Measurements from ENCODE around the gene RNF103. TPM values are rescaled to one million over a fixed set of nuclear protein-coding genes. Genes with fewer than 3 reads are reported as not detected.
"Not testable (repeated sequence)": the region's sequence is repeated elsewhere in the genome, so short reads cannot be mapped to it uniquely, and the experiment has no call there.

Gene RNF103
- total RNA-seq (2014; rRNA removed; shearing (Covaris generic)) = 4.6 and 5.7 TPM in 2 replicates

DNA sequence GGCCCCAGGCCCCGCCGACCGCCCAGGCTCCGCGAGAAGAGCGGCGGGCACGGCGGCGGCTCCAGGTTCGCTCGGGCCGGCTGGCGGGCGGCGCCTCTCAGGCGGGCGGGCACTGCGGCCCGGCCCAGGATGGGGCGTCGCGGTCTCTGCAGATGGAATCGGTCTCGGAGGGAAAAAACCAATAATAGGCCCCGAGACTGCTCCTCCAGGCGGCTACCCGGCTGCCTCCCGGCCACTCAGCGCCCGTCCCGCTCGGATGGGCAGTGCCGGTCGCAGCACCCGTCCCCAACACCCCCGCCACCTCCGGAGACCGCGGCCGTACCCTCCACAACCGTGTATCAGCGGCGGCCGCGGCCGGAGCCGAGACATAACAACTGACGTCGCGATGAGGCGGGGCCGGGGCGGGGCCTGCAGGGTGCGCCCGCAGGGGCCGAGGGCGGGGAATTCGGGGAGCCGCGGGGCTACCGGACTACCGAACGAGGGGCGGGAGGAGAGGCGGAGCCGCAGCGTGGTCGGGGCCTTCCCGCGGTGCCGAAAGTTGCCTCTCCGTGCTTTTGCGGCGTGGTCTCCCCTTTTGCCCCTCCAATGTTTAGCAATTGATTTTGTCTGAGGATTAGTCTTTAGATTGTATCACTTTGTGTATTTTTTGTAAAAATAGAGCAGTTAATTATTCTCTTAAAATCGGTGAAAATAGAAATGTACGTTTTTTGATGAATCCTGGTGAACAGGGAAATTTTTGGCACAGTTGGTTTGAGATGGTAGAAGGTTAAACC, at the start of gene RNF103:
TSS of gene RNF103 (minus strand) at position 372 of the 773 bp plus-strand sequence. CDS start 979 bp downstream, outside the sequence.
- Histone ChIP-seq H3K27me3 (ENCODE audit: control insufficient read depth, insufficient read depth, low read length) (peaks cover 6% of the 10 kb centered on the region; the same call in 1 of the 2 replicates), H3K4me3 (ENCODE audit: insufficient read depth, low read depth, low read length) (peak within 1 kb of the TSS; percentile 71), H3K36me3 (replicated peaks; ENCODE audit: control insufficient read depth, insufficient read depth, low read length) (no peaks in the 10 kb centered on the region)
- peak; percentile 94 for DNase-seq

DNA sequence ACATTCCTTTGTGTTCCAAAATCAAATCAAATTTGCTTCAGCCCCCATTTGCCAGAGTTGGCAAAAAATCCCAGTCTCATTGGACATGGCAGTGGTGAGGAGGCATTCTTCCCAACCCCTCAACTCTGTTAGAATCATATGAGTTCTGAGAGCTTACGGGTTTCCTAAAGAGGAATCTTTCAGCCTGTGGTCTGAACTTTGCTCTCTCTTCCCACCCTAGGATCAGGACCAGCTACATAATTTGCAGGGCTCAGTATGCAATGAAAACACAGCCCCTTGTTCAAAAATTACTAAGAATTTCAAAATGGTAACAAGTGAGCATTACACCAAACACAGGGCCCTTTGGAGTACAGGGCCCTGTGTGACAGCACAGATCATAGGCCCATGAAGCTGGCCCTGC, 49.3 kb upstream of the RNF103 start:
- no peaks in the 10 kb centered on the region for H3K36me3 ChIP-seq (replicated peaks; ENCODE audit: control insufficient read depth, insufficient read depth, low read length)
- H3K4me3 ChIP-seq (ENCODE audit: insufficient read depth, low read depth, low read length) = no peak overlapping the region
- no peaks in the 10 kb centered on the region for H3K27me3 ChIP-seq (ENCODE audit: control insufficient read depth, insufficient read depth, low read length)
- no peak for DNase-seq

GRCh38 chr2:86672027-86672545, 48.4 kb upstream of the RNF103 start:
- Histone ChIP-seq H3K4me3 (ENCODE audit: insufficient read depth, low read depth, low read length) (no peak overlapping the region), H3K27me3 (ENCODE audit: control insufficient read depth, insufficient read depth, low read length) (no peaks in the 10 kb centered on the region), H3K36me3 (replicated peaks; ENCODE audit: control insufficient read depth, insufficient read depth, low read length) (no peaks in the 10 kb centered on the region)
- DNase-seq = no peak

DNA sequence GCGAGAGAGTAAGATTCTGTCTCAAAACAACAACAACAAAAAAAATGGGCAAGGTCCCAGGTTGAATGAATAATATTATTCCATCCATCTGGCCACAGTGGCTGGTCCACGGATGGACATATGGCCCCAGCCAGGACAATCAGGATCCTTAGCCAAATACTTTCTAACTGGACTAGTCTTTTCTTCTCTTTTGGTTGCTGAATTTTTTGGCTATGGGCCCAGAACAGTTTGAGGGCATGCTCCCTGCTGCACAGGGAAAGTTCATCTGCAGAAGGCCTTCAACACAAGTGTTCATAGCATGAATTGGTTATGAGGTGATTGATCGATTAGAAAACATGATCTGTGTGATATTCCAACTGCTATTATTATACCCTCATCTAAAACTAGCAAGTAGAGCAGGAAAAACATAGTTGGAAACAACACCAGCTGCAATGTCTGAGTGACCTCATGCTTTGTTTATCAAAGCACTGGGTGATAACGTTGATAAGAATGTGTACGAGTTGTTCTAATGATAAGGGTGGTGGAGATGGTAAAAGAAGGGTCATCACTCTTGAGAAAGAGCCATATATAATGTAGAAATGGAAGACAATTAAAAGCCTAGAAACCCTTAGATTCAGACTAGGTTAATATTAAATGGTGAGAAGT, 47.8 kb upstream of the RNF103 start:
- no peak for DNase-seq
- Histone ChIP-seq H3K4me3 (ENCODE audit: insufficient read depth, low read depth, low read length) (no peak overlapping the region), H3K36me3 (replicated peaks; ENCODE audit: control insufficient read depth, insufficient read depth, low read length) (no peaks in the 10 kb centered on the region), H3K27me3 (ENCODE audit: control insufficient read depth, insufficient read depth, low read length) (no peaks in the 10 kb centered on the region)

GRCh38 chr2:86669323-86669722, 45.7 kb upstream of the RNF103 start:
- H3K27me3 ChIP-seq (ENCODE audit: control insufficient read depth, insufficient read depth, low read length); H3K36me3 ChIP-seq (replicated peaks; ENCODE audit: control insufficient read depth, insufficient read depth, low read length); DNase-seq; H3K4me3 ChIP-seq (ENCODE audit: insufficient read depth, low read depth, low read length): not testable (repeated sequence)

- DNase-seq = no peak
- Histone ChIP-seq H3K4me3 (ENCODE audit: insufficient read depth, low read depth, low read length) (no peak overlapping the region; the same call in 1 of the 2 replicates), H3K36me3 (replicated peaks; ENCODE audit: control insufficient read depth, insufficient read depth, low read length) (no peaks in the 10 kb centered on the region), H3K27me3 (ENCODE audit: control insufficient read depth, insufficient read depth, low read length) (no peaks in the 10 kb centered on the region)
These were observed 37.7 kb upstream of the RNF103 start for GRCh38 chr2:86661333-86661732.

DNA sequence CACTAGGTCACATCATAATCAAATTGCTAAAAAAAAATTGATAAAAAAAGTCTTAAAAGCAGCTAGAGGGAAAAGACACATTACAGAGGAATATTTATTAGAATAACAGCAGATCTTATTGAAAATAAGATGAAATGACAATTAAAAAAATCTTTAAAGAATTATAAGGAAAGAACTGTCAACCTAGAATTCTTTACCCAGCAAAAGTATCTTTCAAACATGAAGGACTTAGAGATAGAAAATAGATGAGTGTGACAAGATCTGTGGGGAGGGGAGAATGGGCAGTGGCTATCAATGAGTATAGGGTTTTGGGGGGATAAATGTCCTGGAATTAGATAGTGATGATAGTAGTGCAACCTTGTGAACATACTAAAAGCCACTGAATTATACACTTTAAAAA, 26.5 kb upstream of the RNF103 start:
- Histone ChIP-seq H3K27me3 (ENCODE audit: control insufficient read depth, insufficient read depth, low read length) (no peaks in the 10 kb centered on the region), H3K36me3 (replicated peaks; ENCODE audit: control insufficient read depth, insufficient read depth, low read length) (no peaks in the 10 kb centered on the region), H3K4me3 (ENCODE audit: insufficient read depth, low read depth, low read length) (no peak overlapping the region)
- DNase-seq = no peak

GRCh38 chr2:86649119-86649947, 25.7 kb upstream of the RNF103 start:
- DNase-seq = no peak
- H3K36me3 ChIP-seq (replicated peaks; ENCODE audit: control insufficient read depth, insufficient read depth, low read length) = no peaks in the 10 kb centered on the region
- H3K4me3 ChIP-seq (ENCODE audit: insufficient read depth, low read depth, low read length) = no peak overlapping the region
- H3K27me3 ChIP-seq (ENCODE audit: control insufficient read depth, insufficient read depth, low read length) = no peaks in the 10 kb centered on the region

DNA sequence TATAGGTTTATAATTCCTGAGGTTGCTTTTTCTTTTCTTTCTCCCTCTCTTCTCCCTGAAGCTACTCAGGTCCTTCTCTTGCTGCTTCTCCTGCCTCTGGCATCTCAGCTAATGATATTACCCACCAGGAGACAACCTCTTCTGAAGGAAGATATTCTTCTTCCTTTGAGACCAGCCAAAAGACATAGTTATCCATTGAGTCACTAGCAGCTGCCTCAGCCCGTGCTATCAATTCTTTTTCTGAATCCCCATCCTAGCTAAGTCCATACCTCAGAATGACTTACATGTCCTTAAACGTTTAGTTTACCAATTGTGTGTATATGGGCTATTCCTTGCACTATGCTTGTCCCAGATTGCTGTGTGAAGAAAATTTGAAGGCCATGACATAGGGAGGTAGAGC, 25.0 kb upstream of the RNF103 start:
- Histone ChIP-seq H3K36me3 (replicated peaks; ENCODE audit: control insufficient read depth, insufficient read depth, low read length) (no peaks in the 10 kb centered on the region), H3K27me3 (ENCODE audit: control insufficient read depth, insufficient read depth, low read length) (no peaks in the 10 kb centered on the region), H3K4me3 (ENCODE audit: insufficient read depth, low read depth, low read length) (no peak overlapping the region)
- no peak for DNase-seq

GRCh38 chr2:86646865-86647264, 23.2 kb upstream of the RNF103 start:
- H3K36me3 ChIP-seq (replicated peaks; ENCODE audit: control insufficient read depth, insufficient read depth, low read length) = no peaks in the 10 kb centered on the region
- no peaks in the 10 kb centered on the region for H3K27me3 ChIP-seq (ENCODE audit: control insufficient read depth, insufficient read depth, low read length)
- no peak for DNase-seq
- H3K4me3 ChIP-seq (ENCODE audit: insufficient read depth, low read depth, low read length) = no peak overlapping the region

GRCh38 chr2:86646329-86646728, 22.7 kb upstream of the RNF103 start:
- Histone ChIP-seq H3K4me3 (ENCODE audit: insufficient read depth, low read depth, low read length) (no peak overlapping the region), H3K27me3 (ENCODE audit: control insufficient read depth, insufficient read depth, low read length) (no peaks in the 10 kb centered on the region), H3K36me3 (replicated peaks; ENCODE audit: control insufficient read depth, insufficient read depth, low read length) (no peaks in the 10 kb centered on the region)
- no peak for DNase-seq

DNA sequence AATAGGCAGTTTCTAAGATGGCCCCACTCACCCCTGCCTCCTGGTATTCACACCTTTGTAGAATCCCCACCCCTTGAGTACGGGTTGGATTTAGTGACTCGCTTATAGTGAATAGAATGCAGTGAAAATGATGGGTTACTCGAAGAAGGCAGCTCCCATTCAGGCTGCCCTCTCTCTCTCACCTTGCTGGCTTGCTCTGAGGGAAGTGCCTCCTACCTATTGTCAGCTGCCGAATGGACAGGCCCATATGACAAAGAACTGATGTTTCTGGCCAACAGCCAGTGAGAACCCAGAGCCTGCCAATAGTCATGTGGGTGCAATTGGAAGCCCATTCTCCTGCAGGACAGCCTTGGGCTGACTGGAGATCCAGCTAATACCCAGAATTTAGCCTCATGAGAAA, 22.1 kb upstream of the RNF103 start:
- no peak for DNase-seq
- no peaks in the 10 kb centered on the region for H3K27me3 ChIP-seq (ENCODE audit: control insufficient read depth, insufficient read depth, low read length)
- no peak overlapping the region for H3K4me3 ChIP-seq (ENCODE audit: insufficient read depth, low read depth, low read length)
- H3K36me3 ChIP-seq (replicated peaks; ENCODE audit: control insufficient read depth, insufficient read depth, low read length) = no peaks in the 10 kb centered on the region

- H3K36me3 ChIP-seq (replicated peaks; ENCODE audit: control insufficient read depth, insufficient read depth, low read length) = no peaks in the 10 kb centered on the region
- no peak for DNase-seq
- H3K4me3 ChIP-seq (ENCODE audit: insufficient read depth, low read depth, low read length) = no peak overlapping the region
- no peaks in the 10 kb centered on the region for H3K27me3 ChIP-seq (ENCODE audit: control insufficient read depth, insufficient read depth, low read length)
These were observed 15.0 kb upstream of the RNF103 start for GRCh38 chr2:86638712-86639111.

DNA sequence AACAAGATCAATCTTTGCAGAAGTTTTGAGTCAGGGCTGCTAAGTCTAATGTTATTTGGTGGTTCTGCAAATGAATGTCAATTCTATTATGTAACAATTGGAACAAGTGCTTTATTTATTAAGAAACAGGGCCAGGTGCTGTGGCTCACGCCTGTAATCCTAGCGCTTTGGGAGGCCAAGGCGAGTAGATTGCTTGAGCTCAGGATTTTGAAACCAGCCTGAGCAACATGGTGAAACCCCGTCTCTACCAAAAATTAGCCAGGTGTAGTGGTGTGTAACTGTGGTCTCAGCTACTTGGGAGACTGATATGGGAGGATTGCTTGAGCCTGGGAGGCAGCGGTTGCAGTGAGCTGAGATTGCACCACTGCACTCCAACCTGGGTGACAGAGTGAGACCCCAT, 13.2 kb upstream of the RNF103 start:
- no peaks in the 10 kb centered on the region for H3K27me3 ChIP-seq (ENCODE audit: control insufficient read depth, insufficient read depth, low read length)
- H3K36me3 ChIP-seq (replicated peaks; ENCODE audit: control insufficient read depth, insufficient read depth, low read length) = no peaks in the 10 kb centered on the region
- no peak for DNase-seq

More for the DNA sequence above, 13.2 kb upstream of the RNF103 start:
- no peak overlapping the region for H3K4me3 ChIP-seq (ENCODE audit: insufficient read depth, low read depth, low read length)

Data from H7 (cell line).